Vagina (tissue), 2 donors: Measurements from ENCODE around the gene TROAP.

Source experiments
- CTCF ChIP-seq, 3 experiments: fragments of 450-650 bp in 2 of 3; fragments of 200-600 bp in 1 of 3; sonication (generic) in 1 of 3; IDR thresholded peaks; one replicate each; pipeline ENCODE4 v1.5.1; 2017 to 2019; ENCODE audit warnings: antibody characterized with exemption in 3 of 3, mild to moderate bottlenecking in 2 of 3, moderate library complexity in 2 of 3
- POLR2A ChIP-seq, 2 donors: fragments of 450-650 bp; IDR thresholded peaks; one replicate each; pipeline ENCODE4 v1.6.1; 2017; ENCODE audit warnings: antibody characterized with exemption in 2 of 2, mild to moderate bottlenecking in 2 of 2, moderate library complexity in 2 of 2
- POLR2AphosphoS5 ChIP-seq, 2 donors: sonication (generic); formaldehyde crosslinking; IDR thresholded peaks; one replicate each; pipeline ENCODE4 v1.9.0; 2017; ENCODE audit warnings: antibody characterized with exemption in 2 of 2, mild to moderate bottlenecking in 2 of 2, low read depth in 1 of 2; ENCODE audit not compliant: insufficient read depth in 1 of 2

GRCh38 chr12:49347311-49348193, 24.5 kb downstream of the TROAP start:
- TF ChIP-seq CTCF (IDR thresholded peaks at IDR 0.05) (peak; percentile 76 to 87 (median 80)), POLR2A (IDR thresholded peaks at IDR 0.05) (no peak), POLR2AphosphoS5 (IDR thresholded peaks at IDR 0.05; ENCODE audit: insufficient read depth in 1 of 2, low read depth in 1 of 2) (peak in 1 of 2 donors; percentile 35)
